Omental fat pad (tissue), 4 donors: ENCODE measurements around the gene FGFRL1. TPM values are rescaled to one million over a fixed set of nuclear protein-coding genes. Genes with fewer than 3 reads are reported as not detected.
"Not testable (repeated sequence)": the region's sequence is repeated elsewhere in the genome, so short reads cannot be mapped to it uniquely, and the experiment has no call there.

ENCODE experiments used
- ATAC-seq: fragments of 150-250 bp; one replicate; pipeline ENCODE4 v1.9.1; 2016; ENCODE audit warnings: mild to moderate bottlenecking, moderate library complexity; ENCODE audit not compliant: low FRiP score
- DNase-seq: peaks from one replicate; pipeline ENCODE4 v3.0.0-alpha.2; 2019; ENCODE audit warnings: low spot score
- total RNA-seq, 4 donors: library from RNA; depleted of rRNA; stranded (reverse); fragments of >200 nt; gene quantifications; one replicate each; pipeline ENCODE4 v1.1.0, GENCODE V29; 2016
- TF ChIP-seq, protein P1 (sequence below), 3 donors: fragments of 450-650 bp; IDR thresholded peaks; one replicate each; pipeline ENCODE4 v1.5.1; 2016 to 2017; ENCODE audit warnings: antibody characterized with exemption in 3 of 3, mild to moderate bottlenecking in 3 of 3, moderate library complexity in 2 of 3

The FGFRL1 gene
- total RNA-seq, 4 donors from 2014 or later = 25.1 to 91.7 (median 68.8) TPM

DNA sequence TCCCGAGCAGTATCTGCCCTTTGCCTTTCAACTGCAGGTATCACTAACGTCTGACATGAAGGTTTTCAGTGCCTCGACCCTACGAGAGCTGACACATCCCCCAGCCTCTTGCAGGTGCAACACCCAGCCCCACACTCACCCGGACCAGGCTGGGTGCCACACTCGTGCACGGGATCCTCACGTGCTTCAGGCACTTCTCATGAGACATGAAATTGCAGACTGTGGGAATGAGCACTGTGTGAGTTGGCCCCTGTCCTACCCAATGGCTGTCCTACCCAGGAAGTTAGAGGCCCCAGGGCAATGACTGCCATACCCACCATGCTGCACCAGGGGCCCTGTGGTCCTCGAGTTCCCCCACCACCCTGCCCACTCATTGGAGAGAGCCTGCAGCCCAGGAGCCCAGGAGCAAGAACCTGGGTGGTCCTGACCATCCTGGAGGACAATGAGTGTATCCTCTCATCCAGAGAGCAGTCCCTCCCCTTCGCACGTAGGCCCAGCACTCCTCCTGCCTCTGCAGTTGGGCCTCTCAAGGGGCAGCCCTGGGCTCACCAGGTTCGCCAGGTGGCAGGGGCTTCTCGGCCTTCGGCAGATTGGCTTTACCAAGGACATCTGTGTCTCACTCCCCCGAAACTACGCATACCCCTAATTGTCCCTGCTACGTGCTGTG is 40.4 kb upstream of the FGFRL1 start:
- ATAC-seq (no peak), DNase-seq (no peak)
- TF ChIP-seq, protein P1, sequence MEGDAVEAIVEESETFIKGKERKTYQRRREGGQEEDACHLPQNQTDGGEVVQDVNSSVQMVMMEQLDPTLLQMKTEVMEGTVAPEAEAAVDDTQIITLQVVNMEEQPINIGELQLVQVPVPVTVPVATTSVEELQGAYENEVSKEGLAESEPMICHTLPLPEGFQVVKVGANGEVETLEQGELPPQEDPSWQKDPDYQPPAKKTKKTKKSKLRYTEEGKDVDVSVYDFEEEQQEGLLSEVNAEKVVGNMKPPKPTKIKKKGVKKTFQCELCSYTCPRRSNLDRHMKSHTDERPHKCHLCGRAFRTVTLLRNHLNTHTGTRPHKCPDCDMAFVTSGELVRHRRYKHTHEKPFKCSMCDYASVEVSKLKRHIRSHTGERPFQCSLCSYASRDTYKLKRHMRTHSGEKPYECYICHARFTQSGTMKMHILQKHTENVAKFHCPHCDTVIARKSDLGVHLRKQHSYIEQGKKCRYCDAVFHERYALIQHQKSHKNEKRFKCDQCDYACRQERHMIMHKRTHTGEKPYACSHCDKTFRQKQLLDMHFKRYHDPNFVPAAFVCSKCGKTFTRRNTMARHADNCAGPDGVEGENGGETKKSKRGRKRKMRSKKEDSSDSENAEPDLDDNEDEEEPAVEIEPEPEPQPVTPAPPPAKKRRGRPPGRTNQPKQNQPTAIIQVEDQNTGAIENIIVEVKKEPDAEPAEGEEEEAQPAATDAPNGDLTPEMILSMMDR (IDR thresholded peaks at IDR 0.05) = no peak

DNA sequence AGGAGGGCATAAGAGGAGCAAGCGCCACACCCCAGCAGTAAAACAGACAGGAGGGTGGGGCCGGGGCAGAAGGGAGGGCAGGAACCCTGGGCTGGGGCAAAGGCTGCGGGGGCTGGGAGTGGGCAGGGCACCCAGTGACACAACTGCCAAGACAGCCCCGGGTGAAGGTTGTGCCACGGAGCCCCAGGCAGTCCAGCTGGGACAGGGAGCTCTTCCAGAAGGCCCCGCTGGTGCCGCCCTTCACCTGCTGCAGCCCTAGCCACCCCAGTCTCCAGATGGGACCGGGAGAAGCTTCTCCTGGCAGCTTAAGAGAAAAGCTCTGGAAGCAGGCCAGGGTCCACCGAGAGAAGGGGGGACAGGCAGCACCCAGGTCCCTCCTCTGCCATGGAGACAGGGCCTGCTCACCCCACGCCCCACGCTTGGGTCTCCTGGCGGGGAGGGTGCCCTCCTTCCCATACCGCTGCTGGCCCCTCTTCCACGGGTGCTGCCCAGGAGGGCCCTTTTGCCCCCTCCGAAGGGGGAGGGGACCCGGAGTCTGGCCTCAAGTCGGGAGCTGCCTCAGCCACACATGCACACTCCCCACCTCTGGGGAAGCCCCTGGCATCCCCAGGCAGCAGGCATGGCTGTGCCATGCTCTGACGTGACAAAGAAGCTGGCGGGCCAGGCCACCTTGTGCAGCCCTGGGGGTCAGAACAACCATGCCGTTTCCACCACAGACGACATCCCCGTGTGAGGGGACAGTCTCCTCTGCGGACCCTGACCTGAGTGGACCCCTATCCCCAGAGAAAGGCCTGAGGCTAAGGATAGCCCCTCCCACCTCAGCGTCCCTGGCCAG is 39.5 kb upstream of the FGFRL1 start:
- DNase-seq (no peak), ATAC-seq (no peak)
- TF ChIP-seq, protein P1 (IDR thresholded peaks at IDR 0.05) = no peak

DNA sequence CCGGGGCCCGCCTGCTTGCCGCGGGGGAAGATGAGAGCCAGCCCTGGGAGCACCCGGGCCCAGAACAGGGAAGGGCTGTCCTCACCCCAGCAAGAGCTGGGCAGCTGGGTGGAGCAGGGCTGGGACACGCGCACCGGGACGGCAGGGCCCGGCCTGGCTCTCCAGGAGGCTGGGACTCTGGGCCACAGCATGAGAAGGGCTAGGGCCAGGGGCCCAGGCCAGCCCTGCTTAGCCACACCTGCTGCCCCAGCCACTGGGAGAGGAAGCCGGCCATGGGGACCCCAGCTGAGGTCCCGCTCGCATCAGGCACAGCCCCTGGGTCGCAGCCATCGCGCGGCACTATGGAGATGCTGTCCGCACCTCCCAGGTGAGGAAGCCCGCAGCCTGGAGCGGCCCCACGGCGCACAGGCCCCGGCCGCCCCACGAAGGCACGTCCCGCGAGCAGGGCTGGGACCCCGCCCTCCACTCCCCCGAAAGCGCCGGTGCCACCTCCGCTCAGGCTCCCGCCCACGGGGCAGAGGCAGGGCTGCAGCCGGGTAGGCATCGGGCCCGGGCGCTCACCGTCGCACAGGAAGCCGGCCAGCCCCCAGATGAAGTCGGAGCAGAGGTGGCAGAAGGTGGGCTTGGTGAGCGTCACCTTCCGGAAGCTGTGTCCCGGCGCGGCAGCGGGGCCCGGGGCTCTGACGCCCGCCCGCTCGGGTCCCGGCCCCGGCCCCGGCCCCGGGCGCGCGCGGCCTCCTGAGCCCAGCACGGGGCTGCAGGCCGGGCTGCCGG is 38.6 kb upstream of the FGFRL1 start:
- peak; percentile 52 for ATAC-seq
- no peak for DNase-seq

DNA sequence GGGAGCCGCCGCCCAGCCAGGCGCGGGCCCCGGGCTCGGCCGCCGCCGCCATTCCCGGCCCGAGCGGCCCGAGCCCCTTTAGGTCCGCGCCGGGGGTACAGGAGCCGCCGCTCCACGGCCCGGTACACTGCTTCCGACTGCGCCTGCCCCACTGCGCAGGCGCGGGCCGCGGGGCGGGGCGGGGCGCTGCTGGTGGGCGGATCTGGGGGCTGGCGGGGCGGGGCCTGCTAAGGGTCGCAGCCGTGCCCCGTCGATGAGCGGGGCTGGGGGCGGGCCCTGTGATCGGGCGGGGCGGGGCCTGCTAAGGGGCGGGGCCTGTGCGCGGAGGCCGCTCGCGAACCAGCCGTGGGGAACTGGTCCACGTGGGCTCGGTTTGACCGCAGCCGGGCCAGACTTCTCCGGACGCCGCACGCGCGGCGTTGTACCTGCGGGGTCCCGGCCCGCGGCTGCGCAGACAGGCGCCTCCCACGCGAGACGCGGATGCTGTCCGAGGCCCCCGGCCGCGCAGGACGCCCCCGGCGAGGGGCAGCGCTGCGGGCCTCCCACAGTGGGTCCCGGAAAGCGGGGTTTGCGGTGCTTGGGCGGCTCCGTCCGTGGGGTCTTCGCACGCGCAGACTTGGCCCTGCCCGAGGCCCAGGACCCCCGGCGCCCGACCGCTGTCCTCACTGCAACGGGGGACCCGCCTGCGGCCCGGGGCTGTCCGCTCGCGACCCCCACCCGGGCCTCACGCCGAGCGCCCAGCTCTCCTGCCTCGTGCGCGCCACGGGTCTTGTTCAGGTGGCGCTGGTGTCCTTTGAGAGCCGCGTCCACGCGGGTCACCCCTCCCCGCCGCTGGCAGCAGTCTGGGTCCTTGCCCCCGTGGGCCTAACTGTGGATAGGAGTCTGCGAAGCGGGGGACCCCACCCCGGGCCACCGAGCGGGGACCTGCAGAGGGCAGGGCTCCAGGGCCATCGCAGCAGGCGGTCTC is 37.7 kb upstream of the FGFRL1 start, which contains the start of gene DGKQ:
Gene DGKQ (minus strand): TSS at position 139 of the 967 bp plus-strand sequence. CDS start 87 bp downstream, at position 52.
- peak; percentile 76 for DNase-seq
- peak; percentile 96 for ATAC-seq
- TF ChIP-seq, protein P1 (IDR thresholded peaks at IDR 0.05) = no peak

More for the DNA sequence above, 38.6 kb upstream of the FGFRL1 start:
- TF ChIP-seq, protein P1 (IDR thresholded peaks at IDR 0.05) = no peak

GRCh38 chr4:974668-975067 is 36.8 kb upstream of the FGFRL1 start:
- TF ChIP-seq, protein P1 (IDR thresholded peaks at IDR 0.05) = no peak
- no peak for DNase-seq
- ATAC-seq = no peak

DNA sequence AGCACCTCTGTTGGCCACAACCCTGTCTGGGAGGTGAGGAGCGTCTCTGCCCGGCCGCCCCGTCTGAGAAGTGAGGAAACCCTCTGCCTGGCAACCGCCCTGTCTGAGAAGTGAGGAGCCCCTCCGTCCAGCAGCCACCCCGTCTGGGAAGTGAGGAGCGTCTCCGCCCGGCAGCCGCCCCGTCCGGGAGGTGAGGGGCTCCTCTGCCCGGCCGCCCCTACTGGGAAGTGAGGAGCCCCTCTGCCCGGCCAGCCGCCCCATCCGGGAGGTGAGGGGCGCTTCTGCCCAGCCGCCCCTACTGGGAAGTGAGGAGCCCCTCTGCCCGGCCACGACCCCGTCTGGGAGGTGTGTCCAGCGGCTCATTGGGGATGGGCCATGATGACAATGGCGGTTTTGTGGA is 35.4 kb upstream of the FGFRL1 start:
- not testable (repeated sequence) for DNase-seq, ATAC-seq
